Neutrophil (primary cell): ENCODE data around the gene ITGB1BP2.
"Not testable (repeated sequence)": the region's sequence is repeated elsewhere in the genome, so short reads cannot be mapped to it uniquely, and the experiment has no call there.

Experiments used
- H3K27ac ChIP-seq: fragments of 200-600 bp; sonication (generic); 2 replicates; pipeline ENCODE4 v1.5.1; 2016; ENCODE audit warnings: mild to moderate bottlenecking, moderate library complexity
- H3K27me3 ChIP-seq: fragments of 200-600 bp; sonication (generic); 2 replicates; pipeline ENCODE4 v1.6.0; 2016; ENCODE audit warnings: mild to moderate bottlenecking
- H3K36me3 ChIP-seq: fragments of 200-600 bp; sonication (generic); 2 replicates; pipeline ENCODE4 v1.5.1; 2017
- H3K4me1 ChIP-seq, 2 experiments: fragments of 200-600 bp in 1 of 2; sonication (generic) in 1 of 2; 1 replicate in 1 of 2; 2 replicates in 1 of 2; pipeline versions ENCODE4 v1.5.1 to v1.6.1; 2013 to 2016; ENCODE audit warnings: low read depth in 1 of 2, low read length in 1 of 2, mild to moderate bottlenecking in 1 of 2, moderate library complexity in 1 of 2; ENCODE audit not compliant: control insufficient read depth in 1 of 2, insufficient read depth in 1 of 2
- H3K4me3 ChIP-seq, 2 experiments: fragments of 200-600 bp in 1 of 2; sonication (generic) in 1 of 2; 1 replicate in 1 of 2; 2 replicates in 1 of 2; pipeline ENCODE4 v1.5.1; 2013 to 2016; ENCODE audit warnings: low read depth in 1 of 2, low read length in 1 of 2, mild to moderate bottlenecking in 1 of 2, moderate library complexity in 1 of 2
- H3K9me3 ChIP-seq: fragments of 200-600 bp; sonication (generic); 2 replicates; pipeline ENCODE4 v1.5.1; 2016
- TF ChIP-seq, protein P1 (sequence below): fragments of 200-600 bp; sonication (generic); IDR thresholded peaks from 2 replicates; pipeline ENCODE4 v1.5.1; 2016; ENCODE audit warnings: antibody characterized with exemption

The ITGB1BP2 gene

DNA sequence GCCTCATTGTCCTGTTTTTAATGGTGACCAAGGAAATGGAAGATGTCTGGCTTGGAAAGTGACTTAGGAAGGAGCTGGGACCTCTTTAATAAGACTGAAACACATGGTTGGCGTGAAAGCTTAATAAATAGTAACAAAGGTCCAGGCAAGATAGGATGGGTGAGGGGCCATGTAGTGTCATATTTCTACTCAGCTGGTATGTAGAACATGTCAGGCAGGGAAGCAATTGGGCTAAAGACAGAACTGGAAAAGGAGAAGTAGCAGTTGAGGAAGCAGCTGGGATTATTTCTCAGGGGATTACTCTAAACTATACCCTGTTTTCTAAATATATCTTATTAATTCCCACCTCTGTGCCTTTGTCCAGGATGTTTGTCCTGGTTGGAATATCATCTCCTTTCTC lies 18.6 kb downstream of the ITGB1BP2 start:
- Histone ChIP-seq H3K36me3 (no peaks in the 10 kb centered on the region), H3K27me3 (no peaks in the 10 kb centered on the region), H3K4me3 (no peak overlapping the region), H3K27ac (no peak overlapping the region), H3K9me3 (no peaks in the 10 kb centered on the region), H3K4me1 (no peaks in the 10 kb centered on the region)
- TF ChIP-seq, protein P1, sequence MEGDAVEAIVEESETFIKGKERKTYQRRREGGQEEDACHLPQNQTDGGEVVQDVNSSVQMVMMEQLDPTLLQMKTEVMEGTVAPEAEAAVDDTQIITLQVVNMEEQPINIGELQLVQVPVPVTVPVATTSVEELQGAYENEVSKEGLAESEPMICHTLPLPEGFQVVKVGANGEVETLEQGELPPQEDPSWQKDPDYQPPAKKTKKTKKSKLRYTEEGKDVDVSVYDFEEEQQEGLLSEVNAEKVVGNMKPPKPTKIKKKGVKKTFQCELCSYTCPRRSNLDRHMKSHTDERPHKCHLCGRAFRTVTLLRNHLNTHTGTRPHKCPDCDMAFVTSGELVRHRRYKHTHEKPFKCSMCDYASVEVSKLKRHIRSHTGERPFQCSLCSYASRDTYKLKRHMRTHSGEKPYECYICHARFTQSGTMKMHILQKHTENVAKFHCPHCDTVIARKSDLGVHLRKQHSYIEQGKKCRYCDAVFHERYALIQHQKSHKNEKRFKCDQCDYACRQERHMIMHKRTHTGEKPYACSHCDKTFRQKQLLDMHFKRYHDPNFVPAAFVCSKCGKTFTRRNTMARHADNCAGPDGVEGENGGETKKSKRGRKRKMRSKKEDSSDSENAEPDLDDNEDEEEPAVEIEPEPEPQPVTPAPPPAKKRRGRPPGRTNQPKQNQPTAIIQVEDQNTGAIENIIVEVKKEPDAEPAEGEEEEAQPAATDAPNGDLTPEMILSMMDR: no peak

DNA sequence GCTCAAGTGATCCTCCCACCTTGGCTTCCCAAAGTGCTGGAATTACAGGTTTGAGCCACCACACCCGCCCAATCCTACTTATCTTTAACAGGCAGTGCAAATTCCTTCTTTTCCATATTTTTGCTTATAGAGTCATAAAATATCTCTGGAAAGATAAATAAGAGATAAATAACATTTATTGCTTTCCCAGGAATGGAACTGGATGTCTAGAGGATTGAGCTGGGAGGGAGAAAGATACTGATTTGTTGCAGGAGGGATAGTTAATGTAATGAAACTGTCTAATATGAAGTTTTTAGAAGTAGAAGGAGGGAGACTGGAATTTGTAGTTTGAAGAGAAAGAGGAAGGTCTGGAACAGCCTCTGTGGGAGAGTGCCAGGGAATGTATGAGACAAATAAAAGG lies 20.2 kb downstream of the ITGB1BP2 start:
- Histone ChIP-seq H3K27ac (no peak overlapping the region), H3K27me3 (no peaks in the 10 kb centered on the region), H3K36me3 (no peaks in the 10 kb centered on the region), H3K4me1 (no peaks in the 10 kb centered on the region), H3K9me3 (no peaks in the 10 kb centered on the region), H3K4me3 (no peak overlapping the region)
- TF ChIP-seq, protein P1: no peak

DNA sequence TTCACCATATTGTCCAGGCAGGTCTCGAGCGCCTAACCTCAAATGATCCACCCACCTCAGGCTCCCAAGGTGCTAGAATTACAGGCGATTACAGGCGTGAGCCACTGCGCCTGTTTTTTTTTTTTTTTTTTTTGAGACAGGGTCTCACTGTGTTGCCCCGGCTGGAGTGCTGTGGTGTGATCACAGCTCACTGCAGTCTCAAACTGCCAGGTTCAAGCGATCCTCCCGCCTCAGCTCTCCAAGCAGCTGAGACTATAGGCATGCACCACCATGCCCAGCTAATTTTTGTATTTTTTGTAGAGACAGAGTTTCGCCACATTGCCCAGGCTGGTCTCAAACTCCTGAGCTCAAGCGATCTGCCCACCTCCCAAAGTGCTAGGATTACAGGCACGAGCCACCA lies 22.9 kb downstream of the ITGB1BP2 start:
- H3K36me3 ChIP-seq, H3K27ac ChIP-seq, H3K4me1 ChIP-seq, H3K27me3 ChIP-seq, H3K9me3 ChIP-seq, H3K4me3 ChIP-seq: not testable (repeated sequence)

DNA sequence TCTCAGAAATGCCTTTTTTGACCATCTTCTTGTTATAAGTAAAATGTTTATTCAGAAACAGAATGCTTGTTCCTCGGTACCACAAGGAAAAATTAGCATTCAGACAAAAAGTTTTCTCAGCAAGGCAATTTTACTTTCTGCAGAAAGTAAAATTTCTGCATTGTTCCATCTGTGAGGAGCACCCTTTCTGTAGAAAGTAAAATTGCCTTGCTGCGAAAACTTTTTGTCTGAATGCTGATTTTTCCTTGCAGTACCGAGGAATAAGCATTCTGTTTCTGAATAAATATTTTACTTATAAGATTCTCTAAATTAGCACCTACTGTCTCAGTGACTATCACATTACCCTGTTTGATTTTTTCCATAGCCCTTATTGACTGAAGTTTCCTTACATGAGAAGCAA lies 24.8 kb downstream of the ITGB1BP2 start:
- no peaks in the 10 kb centered on the region for H3K27me3 ChIP-seq
- TF ChIP-seq, protein P1: no peak
- no peaks in the 10 kb centered on the region for H3K9me3 ChIP-seq
- H3K4me1 ChIP-seq: no peaks in the 10 kb centered on the region
- H3K36me3 ChIP-seq: no peaks in the 10 kb centered on the region
- no peak overlapping the region for H3K4me3 ChIP-seq
- H3K27ac ChIP-seq: no peak overlapping the region

DNA sequence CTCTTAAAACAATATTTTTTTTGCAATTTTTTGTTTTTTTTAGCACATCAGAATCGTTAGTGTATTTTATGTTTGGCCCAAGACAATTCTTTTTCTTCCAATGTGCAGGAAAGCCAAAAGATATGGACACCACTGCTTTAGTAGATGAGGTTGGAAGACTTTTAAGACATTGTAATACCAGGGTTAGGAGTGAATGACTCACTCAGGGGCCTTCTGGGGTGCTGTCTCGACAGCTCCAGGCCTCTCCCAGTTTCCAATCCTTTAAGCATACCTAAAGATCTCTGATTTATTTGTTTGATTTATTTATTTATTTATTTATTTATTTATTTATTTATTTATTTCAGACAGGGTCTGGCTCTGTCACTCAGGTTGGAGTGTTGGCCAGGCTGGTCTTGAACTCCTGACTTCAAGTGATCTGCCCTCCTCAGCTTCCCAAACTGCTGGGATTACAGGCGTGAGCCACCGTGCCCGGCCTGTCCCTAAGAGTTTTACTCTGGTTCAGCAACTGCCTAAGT lies 47.7 kb downstream of the ITGB1BP2 start:
- not testable (repeated sequence) for H3K4me3 ChIP-seq, H3K9me3 ChIP-seq, H3K27me3 ChIP-seq, H3K4me1 ChIP-seq, H3K27ac ChIP-seq, H3K36me3 ChIP-seq

DNA sequence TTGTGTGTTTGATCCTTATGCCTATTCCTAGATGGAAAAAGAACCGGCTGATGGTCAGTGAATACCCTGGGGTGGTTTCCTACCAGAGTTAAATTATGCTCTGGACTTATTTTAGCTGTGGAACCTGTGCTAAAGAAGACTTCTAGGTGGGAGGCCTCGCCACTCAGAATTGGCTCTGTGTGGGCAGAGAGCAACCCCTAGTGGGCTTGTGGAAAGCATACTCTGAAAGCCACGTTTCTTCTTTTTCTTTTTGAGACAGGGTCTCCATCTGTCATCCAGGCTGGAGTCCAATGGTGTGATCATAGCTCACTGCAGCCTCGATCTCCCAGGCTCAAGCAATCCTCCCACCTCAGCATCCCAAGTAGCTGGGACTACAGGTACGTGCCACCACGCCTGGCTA lies 48.3 kb downstream of the ITGB1BP2 start:
- not testable (repeated sequence) for H3K4me3 ChIP-seq

DNA sequence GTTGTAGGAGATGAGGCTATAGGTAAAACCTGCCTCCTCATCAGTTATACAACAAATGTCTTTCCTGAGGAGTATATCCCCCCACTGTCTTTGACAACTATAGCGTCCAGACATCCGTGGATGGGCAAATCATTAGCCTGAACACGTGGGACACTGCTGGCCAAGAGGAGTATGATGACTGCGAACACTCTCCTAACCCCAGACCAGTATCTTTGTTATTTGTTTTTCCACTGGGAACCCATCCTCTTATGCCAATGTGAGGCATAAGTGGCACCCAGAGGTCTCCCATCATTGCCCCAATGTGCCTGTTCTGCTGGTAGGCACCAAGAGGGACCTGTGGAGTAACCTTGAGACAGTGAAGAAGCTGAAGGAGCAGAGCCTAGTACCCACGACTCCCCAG lies 50.9 kb downstream of the ITGB1BP2 start:
- H3K27me3 ChIP-seq, H3K9me3 ChIP-seq, H3K4me3 ChIP-seq, H3K27ac ChIP-seq, H3K4me1 ChIP-seq, H3K36me3 ChIP-seq: not testable (repeated sequence)

More for the DNA sequence above, 48.3 kb downstream of the ITGB1BP2 start:
- not testable (repeated sequence) for H3K4me1 ChIP-seq, H3K27ac ChIP-seq, H3K36me3 ChIP-seq, H3K9me3 ChIP-seq, H3K27me3 ChIP-seq
